Activated naive CD8-positive, alpha-beta T cell treated with anti-CD3 and anti-CD28 coated beads, Interleukin-2, amount 50 U/mL, for 24 hours (primary cell): Measurements from ENCODE around the gene PFDN6.

Source experiments
- ATAC-seq: fragments of 150-1000 bp; cut with Tn5 transposase; one replicate; pipeline ENCODE4 v1.10.0; 2021
- DNase-seq: peaks from one replicate; pipeline ENCODE4 v3.0.0; 2021
- H3K27ac Mint-ChIP-seq: one replicate; pipeline ENCODE4 v1.8.0; 2021; ENCODE audit warnings: mild to moderate bottlenecking, mixed read lengths
- H3K27me3 Mint-ChIP-seq: one replicate; pipeline ENCODE4 v1.8.0; 2021; ENCODE audit warnings: mixed read lengths
- H3K36me3 Mint-ChIP-seq: one replicate; pipeline ENCODE4 v1.8.0; 2021; ENCODE audit warnings: low read depth, mixed read lengths
- H3K4me1 Mint-ChIP-seq: one replicate; pipeline ENCODE4 v1.8.0; 2021; ENCODE audit warnings: mixed read lengths
- H3K4me3 Mint-ChIP-seq: one replicate; pipeline ENCODE4 v1.8.0; 2021; ENCODE audit warnings: mild to moderate bottlenecking, moderate library complexity, mixed read lengths
- H3K9me3 Mint-ChIP-seq: one replicate; pipeline ENCODE4 v1.8.0; 2021; ENCODE audit warnings: mixed read lengths

Gene PFDN6

DNA sequence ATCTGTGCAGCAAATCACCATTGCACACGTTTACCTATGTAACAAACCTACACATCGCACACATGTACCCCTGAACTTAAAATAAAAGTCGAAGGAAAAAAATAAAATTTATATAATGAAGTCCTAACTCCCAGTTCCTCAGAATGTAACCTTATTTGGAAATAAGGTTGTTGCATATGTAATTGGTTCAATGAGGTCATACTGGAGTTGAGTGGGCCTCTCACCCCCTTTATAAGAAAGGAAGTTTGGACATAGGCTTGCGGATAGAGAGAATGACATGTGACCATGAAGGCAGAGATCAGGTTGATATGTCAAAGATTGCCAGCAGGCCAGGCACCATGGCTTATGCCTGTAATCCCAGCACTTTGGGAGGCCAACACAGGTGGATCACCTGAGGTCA is 44.3 kb downstream of the PFDN6 start:
- Mint-ChIP-seq H3K4me1 (peaks cover 25% of the 10 kb centered on the region), H3K9me3 (no peaks in the 10 kb centered on the region), H3K36me3 (no peaks in the 10 kb centered on the region), H3K27me3 (no peaks in the 10 kb centered on the region), H3K4me3 (no peak overlapping the region), H3K27ac (no peak overlapping the region)
- no peak for ATAC-seq
- DNase-seq, result no peak

DNA sequence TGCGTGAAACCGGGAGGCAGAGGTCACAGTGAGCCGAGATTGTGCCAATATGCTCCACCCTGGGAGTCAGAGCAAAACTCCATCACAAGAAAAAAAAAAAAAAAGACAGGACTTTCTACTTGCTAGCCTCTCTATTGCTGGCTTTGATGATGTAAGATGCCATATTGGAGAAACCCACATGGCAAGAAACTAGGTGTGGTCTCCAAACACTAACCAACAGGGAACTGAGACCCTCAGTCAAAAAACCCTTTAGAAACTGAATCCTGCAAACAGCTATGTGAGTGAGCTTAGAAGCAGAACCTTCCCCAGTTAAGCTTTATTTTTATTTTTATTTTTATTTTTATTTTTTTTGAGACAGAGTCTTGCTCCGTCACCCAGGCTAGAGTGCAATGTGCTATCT is 46.5 kb downstream of the PFDN6 start:
- Mint-ChIP-seq H3K27me3 (no peaks in the 10 kb centered on the region), H3K9me3 (no peaks in the 10 kb centered on the region), H3K36me3 (no peaks in the 10 kb centered on the region), H3K27ac (no peak overlapping the region), H3K4me1 (peaks cover 26% of the 10 kb centered on the region), H3K4me3 (no peak overlapping the region)
- ATAC-seq (no peak), DNase-seq (no peak)

DNA sequence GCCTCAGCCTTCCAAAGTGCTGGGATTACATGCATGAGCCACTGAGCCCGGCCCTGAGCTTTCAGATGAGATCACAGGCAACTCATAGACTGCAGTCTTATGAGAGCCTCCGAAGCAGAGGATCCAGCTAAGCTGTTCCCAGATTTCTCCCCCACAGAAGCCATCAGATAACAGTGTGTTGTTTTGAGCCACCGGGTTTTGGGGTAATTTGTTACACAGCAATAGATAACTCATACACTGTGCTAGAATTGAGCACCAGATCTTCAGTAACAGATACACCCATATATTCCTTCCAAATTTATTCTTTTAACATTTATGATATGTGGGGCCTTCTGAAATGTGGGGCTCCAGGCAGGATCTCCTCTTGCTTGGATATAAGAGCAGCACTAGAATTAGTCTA is 47.1 kb downstream of the PFDN6 start:
- no peaks in the 10 kb centered on the region for H3K27me3 Mint-ChIP-seq
- no peak overlapping the region for H3K27ac Mint-ChIP-seq
- H3K4me1 Mint-ChIP-seq, result peaks cover 24% of the 10 kb centered on the region
- ATAC-seq, result no peak
- no peaks in the 10 kb centered on the region for H3K36me3 Mint-ChIP-seq
- DNase-seq, result no peak
- no peaks in the 10 kb centered on the region for H3K9me3 Mint-ChIP-seq
- H3K4me3 Mint-ChIP-seq, result no peak overlapping the region

DNA sequence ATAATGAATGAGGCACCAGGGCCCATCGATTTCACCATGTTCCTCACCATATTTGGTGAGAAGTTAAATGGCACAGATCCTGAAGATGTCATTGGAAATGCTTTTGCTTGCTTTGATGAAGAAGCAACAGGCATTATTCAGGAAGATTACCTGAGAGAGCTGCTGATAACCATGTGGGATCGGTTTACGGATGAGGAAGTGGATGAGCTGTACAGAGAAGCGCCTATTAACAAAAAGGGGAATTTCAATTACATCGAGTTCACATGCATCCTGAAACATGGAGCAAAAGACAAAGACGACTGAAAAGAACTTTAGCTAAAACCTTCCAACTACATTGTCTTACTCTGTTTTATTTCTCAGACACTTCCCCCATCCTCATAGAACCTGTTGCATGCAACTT is 49.8 kb downstream of the PFDN6 start:
- no peaks in the 10 kb centered on the region for H3K9me3 Mint-ChIP-seq
- no peak for ATAC-seq
- DNase-seq, result no peak
- no peak overlapping the region for H3K27ac Mint-ChIP-seq
- H3K4me1 Mint-ChIP-seq, result peaks cover 19% of the 10 kb centered on the region
- no peak overlapping the region for H3K4me3 Mint-ChIP-seq
- no peaks in the 10 kb centered on the region for H3K27me3 Mint-ChIP-seq
- no peaks in the 10 kb centered on the region for H3K36me3 Mint-ChIP-seq
